Thoracic aorta (tissue), 2 donors: Measurements from ENCODE around the gene SLC6A3. TPM values are rescaled to one million over a fixed set of nuclear protein-coding genes. Genes with fewer than 3 reads are reported as not detected.

ENCODE experiments used
- ATAC-seq: fragments of 150-250 bp; one replicate; pipeline ENCODE4 v1.8.0; 2017; ENCODE audit warnings: low read depth; ENCODE audit not compliant: insufficient number of reproducible peaks, low FRiP score
- DNase-seq: peaks from one replicate; pipeline ENCODE4 v3.0.0-alpha.2; 2020; ENCODE audit warnings: low spot score
- H3K27ac ChIP-seq, 2 donors: fragments of 200-600 bp; sonication (generic); 1 replicate in 1 of 2; 2 replicates in 1 of 2; pipeline ENCODE4 v1.5.1; 2016; ENCODE audit warnings: mild to moderate bottlenecking in 2 of 2, moderate library complexity in 2 of 2
- H3K27me3 ChIP-seq: fragments of 200-600 bp; sonication (generic); replicated peaks from 2 replicates; pipeline ENCODE4 v1.6.0; 2016; ENCODE audit warnings: mild to moderate bottlenecking; ENCODE audit not compliant: insufficient read depth
- H3K36me3 ChIP-seq: fragments of 200-600 bp; sonication (generic); one replicate; pipeline ENCODE4 v1.5.1; 2016
- H3K4me1 ChIP-seq, 2 donors: fragments of 200-600 bp; sonication (generic); 1 replicate in 1 of 2; 2 replicates in 1 of 2; pipeline versions ENCODE4 v1.5.1 to v1.6.0; 2016; ENCODE audit warnings: low read depth in 2 of 2, mild to moderate bottlenecking in 1 of 2; ENCODE audit not compliant: control insufficient read depth in 1 of 2
- H3K4me3 ChIP-seq: fragments of 200-600 bp; sonication (generic); 2 replicates; pipeline ENCODE4 v1.5.1; 2016; ENCODE audit warnings: mild to moderate bottlenecking
- H3K9me3 ChIP-seq: fragments of 200-600 bp; sonication (generic); 2 replicates; pipeline ENCODE4 v1.5.1; 2016
- total RNA-seq, 2 donors: library from RNA; depleted of rRNA; stranded (reverse); fragments of >200 nt; gene quantifications; one replicate each; pipeline versions ENCODE4 v1.1.0 to v1.2.3, GENCODE V29; 2016
- TF ChIP-seq, protein P1 (sequence below): fragments of 200-600 bp; sonication (generic); IDR thresholded peaks from one replicate; pipeline ENCODE4 v1.5.1; 2019; ENCODE audit warnings: antibody characterized with exemption

Gene SLC6A3
- total RNA-seq, 2 donors from 2014 or later, result 0.14 TPM; not detected in 1

DNA sequence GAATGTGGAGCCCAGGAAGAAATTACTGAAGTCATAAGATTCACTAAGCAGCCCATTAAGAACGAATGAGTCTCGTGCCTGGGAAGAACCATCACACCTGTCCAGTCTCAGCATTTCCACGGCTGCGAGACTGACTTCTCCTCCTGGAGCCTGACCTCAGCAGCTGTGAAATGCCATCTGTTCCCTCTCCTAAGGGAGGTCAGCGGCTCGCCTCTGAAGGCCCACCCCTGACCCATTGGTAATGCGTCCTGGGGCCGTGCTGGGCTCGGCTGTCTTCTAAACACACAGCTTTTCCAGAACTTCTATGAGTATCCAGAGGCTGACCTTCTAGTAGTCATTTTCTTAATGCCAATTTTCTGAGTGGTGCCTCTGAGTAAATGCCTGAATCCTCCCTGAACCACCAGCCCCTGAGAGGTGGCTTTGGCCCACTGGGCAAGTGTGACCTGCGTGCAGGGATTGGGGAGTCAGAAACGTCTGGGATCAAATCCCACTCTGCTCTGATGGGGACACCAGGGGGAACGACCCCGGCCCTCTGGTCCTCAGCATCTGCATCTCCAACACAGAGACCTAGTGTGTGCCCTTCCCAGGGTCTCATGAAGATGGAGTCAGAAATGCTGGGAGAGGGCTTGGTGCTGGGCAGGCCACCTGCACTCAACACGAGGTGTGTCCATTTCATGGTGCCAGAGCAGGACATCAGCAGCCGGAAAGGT is 5.7 kb downstream of the SLC6A3 start:
- no peak overlapping the region for H3K27ac ChIP-seq
- ATAC-seq (no peak), DNase-seq (no peak)
- H3K27me3 ChIP-seq, result peaks cover 4% of the 10 kb centered on the region
- peaks cover 0 to 2% of the 10 kb centered on the region in 2 donors for H3K4me1 ChIP-seq
- no peaks in the 10 kb centered on the region for H3K36me3 ChIP-seq
- TF ChIP-seq, protein P1, sequence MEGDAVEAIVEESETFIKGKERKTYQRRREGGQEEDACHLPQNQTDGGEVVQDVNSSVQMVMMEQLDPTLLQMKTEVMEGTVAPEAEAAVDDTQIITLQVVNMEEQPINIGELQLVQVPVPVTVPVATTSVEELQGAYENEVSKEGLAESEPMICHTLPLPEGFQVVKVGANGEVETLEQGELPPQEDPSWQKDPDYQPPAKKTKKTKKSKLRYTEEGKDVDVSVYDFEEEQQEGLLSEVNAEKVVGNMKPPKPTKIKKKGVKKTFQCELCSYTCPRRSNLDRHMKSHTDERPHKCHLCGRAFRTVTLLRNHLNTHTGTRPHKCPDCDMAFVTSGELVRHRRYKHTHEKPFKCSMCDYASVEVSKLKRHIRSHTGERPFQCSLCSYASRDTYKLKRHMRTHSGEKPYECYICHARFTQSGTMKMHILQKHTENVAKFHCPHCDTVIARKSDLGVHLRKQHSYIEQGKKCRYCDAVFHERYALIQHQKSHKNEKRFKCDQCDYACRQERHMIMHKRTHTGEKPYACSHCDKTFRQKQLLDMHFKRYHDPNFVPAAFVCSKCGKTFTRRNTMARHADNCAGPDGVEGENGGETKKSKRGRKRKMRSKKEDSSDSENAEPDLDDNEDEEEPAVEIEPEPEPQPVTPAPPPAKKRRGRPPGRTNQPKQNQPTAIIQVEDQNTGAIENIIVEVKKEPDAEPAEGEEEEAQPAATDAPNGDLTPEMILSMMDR, result no peak
- H3K9me3 ChIP-seq, result no peaks in the 10 kb centered on the region
- no peak overlapping the region for H3K4me3 ChIP-seq

- no peak for ATAC-seq
- Histone ChIP-seq H3K27me3 (peaks cover 4% of the 10 kb centered on the region), H3K27ac (no peak overlapping the region)
Observed at GRCh38 chr5:1438871-1439270, 6.4 kb downstream of the SLC6A3 start.

DNA sequence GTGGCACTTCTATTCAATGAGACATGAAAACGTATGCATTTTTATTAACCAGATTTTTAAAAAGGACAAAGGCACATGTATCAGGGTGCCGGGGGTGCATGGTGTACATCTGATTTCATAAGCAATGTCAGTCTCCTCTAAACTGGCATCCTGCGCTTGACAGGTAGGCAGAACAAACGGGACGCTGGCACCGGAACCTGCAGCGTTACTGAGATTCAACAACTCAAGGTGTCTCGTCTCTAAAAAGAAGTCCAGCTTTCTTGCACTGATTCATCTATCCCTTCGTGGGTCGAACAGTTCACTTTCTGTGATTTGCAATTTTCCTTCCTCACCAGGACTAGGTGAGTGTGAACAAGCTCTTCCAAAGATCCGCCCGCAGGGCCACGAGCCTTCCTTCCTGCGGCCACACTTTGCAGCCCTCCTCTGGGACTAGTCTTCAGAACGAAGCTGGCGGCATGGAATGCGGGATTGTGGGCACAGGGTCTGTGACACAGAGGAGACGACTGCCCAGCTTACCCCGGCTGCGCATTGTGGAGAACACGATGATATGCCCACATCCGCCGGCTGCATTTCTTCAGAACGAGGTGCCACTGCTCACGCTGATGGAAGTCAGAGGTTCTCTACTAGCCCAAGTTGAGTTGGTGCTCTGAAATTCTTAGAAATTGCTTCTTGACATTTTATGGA is 7.2 kb downstream of the SLC6A3 start:
- Histone ChIP-seq H3K36me3 (no peaks in the 10 kb centered on the region), H3K27ac (no peak overlapping the region), H3K27me3 (no peaks in the 10 kb centered on the region), H3K9me3 (no peaks in the 10 kb centered on the region), H3K4me3 (no peak overlapping the region), H3K4me1 (no peaks in the 10 kb centered on the region)
- TF ChIP-seq, protein P1, result no peak
- ATAC-seq, result no peak
- DNase-seq, result no peak

More at GRCh38 chr5:1438871-1439270, 6.4 kb downstream of the SLC6A3 start:
- no peak for DNase-seq
- Histone ChIP-seq H3K36me3 (no peaks in the 10 kb centered on the region), H3K4me3 (no peak overlapping the region), H3K9me3 (no peaks in the 10 kb centered on the region), H3K4me1 (no peaks in the 10 kb centered on the region)
- TF ChIP-seq, protein P1, result no peak

GRCh38 chr5:1437226-1437829 is 7.9 kb downstream of the SLC6A3 start:
- Histone ChIP-seq H3K36me3 (no peaks in the 10 kb centered on the region), H3K27ac (no peak overlapping the region), H3K9me3 (no peaks in the 10 kb centered on the region), H3K27me3 (no peaks in the 10 kb centered on the region), H3K4me3 (no peak overlapping the region), H3K4me1 (no peaks in the 10 kb centered on the region)
- TF ChIP-seq, protein P1, result no peak
- DNase-seq (no peak), ATAC-seq (no peak)

- H3K4me3 ChIP-seq, result no peak overlapping the region
- H3K27ac ChIP-seq, result no peak overlapping the region
- no peaks in the 10 kb centered on the region for H3K36me3 ChIP-seq
- no peak for DNase-seq
- ATAC-seq, result no peak
- no peaks in the 10 kb centered on the region for H3K9me3 ChIP-seq
- TF ChIP-seq, protein P1, result no peak
- no peaks in the 10 kb centered on the region for H3K27me3 ChIP-seq
- H3K4me1 ChIP-seq, result no peaks in the 10 kb centered on the region
Observed at GRCh38 chr5:1436681-1437080, 8.6 kb downstream of the SLC6A3 start.
